Fibroblast of mammary gland (primary cell): ENCODE data around the gene KRT73.

Experiments
- DNase-seq: peaks from one replicate; pipeline ENCODE4 v3.0.0-alpha.2; 2010; ENCODE audit warnings: low read depth
- H3K4me3 ChIP-seq: 2 replicates; pipeline ENCODE4 v1.5.1; 2011; ENCODE audit warnings: low read depth, mild to moderate bottlenecking, low read length, moderate library complexity; ENCODE audit not compliant: control insufficient read depth
- CTCF ChIP-seq: conservative IDR thresholded peaks from 2 replicates; pipeline ENCODE4 v1.5.1; 2011; ENCODE audit warnings: low read depth, low read length, inconsistent platforms; ENCODE audit not compliant: control insufficient read depth, insufficient read depth

The KRT73 gene

DNA sequence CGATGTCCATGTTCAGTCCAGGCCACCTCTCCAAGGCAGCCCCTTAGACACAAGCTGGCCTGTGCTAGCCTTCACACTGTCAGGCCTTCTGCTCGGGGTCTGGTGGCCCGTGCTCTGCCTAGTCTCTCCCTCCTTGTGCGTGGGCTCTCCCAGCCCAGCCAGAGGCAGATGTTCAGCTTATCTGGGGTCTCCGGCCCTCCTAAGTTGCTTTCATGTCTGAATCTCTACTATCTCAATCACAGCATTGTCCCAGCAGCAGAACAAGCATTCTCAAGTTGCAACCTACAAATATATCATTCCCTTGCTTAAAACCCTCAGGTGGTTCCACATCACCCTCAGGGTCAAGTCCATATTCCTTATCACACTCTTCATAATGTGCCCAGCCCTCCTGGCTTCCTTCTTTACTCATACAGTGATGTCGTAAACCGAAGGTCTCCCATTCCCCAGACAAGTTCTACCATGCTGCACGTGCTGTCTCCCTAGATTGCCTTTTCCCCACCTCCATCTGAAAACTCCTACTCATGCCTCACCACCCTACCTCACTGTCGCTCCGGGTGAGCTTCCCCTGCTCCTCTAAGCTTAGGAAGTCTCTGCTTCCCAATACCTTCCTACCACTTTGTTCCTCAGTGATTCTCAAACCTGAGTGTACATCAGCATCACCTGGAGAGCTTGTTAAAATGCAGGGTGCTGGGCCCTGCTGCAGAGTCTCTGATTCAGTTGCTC is 1.5 kb downstream of the KRT73 start:
- DNase-seq: no peak
- no peak for TF ChIP-seq CTCF

DNA sequence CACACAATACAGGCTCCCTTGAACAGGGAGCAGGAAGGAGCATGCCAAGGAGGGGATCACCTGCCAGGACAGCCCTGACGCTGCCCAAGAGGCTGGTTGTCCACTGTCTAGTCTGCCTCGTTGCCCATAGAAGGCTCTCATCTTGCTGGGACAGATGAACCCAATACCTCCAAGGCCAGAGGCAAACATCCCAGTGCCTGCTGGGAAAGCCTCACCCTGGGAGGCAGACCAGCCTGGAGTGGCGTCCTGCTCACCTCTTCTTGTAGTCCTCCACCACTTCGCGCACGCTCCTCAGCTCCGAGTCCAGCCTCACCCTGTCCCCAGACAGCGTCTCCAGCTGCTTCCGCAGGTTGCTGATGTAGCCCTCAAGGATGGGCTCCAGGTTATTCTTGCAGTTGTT is 2.4 kb downstream of the KRT73 start:
- no peak overlapping the region for H3K4me3 ChIP-seq
- TF ChIP-seq CTCF: no peak

More for the DNA sequence above, 1.5 kb downstream of the KRT73 start:
- no peak overlapping the region for H3K4me3 ChIP-seq

DNA sequence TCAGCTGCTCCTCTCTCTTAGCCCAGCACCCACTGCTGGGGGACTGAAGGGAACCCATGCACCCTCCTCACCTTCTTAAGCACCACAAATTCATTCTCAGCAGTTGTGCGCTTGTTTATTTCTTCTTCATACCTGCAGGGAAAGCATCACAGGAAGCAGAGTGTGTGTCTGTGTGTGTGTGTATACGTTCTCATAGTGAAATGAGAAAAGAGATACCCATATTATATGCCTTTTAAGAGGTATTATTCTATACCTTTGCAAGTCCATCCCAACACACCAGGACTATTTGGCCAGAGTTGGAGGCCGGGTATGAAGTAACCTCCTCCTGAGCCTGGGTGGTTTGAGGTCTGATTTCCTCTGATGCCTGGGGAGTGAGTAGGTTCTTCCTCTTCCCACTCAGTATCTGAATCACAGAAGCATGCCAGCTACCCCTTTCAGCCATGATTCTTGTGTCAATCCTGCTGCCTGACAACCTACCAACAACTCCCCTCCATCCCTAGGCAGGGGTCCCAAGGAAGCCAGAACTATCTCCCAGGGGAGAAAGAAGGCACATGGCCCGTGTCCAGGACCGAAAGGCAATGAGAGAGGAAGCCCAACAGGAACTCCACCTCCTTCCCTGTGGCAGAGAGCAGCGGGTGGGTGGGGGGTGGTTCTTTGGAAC is 3.0 kb downstream of the KRT73 start:
- no peak overlapping the region for H3K4me3 ChIP-seq
- no peak for TF ChIP-seq CTCF
- DNase-seq: peak; percentile 30

More for the DNA sequence above, 2.4 kb downstream of the KRT73 start:
- DNase-seq: no peak

DNA sequence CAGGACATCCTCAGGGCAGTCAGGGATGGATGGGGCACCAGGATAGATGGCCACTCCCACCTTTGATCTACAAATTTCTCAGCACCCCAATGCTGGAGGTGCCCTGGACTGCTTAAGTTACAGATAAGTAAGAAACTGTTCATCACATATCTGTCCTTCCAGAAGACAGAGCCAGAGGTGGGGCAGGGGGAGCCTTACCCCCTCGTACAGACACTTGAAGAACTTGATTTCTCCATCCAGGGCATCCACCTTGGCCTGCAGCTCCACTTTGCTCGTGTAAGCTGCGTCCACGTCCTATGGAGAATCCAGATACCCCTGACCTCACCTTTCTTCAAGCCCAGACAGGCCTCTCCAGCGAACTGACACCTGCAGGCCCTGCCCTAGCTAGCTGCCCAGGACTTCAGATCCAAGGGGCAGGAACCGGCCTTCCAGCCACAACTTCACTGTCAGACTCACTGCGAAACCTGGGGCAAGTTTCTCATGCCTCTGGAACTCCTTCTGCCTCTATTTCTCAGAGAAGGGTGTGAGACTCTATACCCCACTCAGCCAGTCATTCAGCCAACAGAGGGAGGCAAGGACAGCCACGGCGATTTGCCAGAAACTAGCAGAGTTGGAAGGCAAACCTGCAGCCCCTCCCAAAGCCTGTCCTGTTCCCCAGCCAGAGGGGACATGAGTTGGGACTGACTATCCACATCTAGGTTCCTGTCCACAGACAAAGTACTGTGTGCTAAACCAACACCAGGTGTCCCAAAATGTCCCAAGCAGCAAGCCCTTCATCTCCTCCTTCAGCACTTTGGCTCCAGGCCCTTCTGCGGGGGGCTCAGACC is 3.8 kb downstream of the KRT73 start:
- no peak for DNase-seq
- H3K4me3 ChIP-seq: no peak overlapping the region
- TF ChIP-seq CTCF: no peak

- no peak for DNase-seq
- H3K4me3 ChIP-seq: no peak overlapping the region
- TF ChIP-seq CTCF: no peak
Observed at GRCh38 chr12:52613384-52614030, 4.9 kb downstream of the KRT73 start.
